ENCODE data around the gene CCDC17. TPM values are rescaled to one million over a fixed set of nuclear protein-coding genes. Genes with fewer than 3 reads are reported as not detected.

The CCDC17 gene
- total RNA-seq, 1 experiment from 2014 or later: 1.9 TPM

GRCh38 chr1:45570631-45571030 is 53.2 kb downstream of the CCDC17 start:
- CTCF ChIA-PET: interaction anchor here (1.5 to 2.4 kb wide), 2 partner anchors 58 to 63 kb away, joined by 3 to 14 read pairs; no protein-coding TSS in a partner anchor
- POLR2A ChIA-PET: no interaction called here

More at GRCh38 chr1:45570631-45571030, 53.2 kb downstream of the CCDC17 start:
- no peaks in the 10 kb centered on the region for H3K9me3 ChIP-seq
- no peaks in the 10 kb centered on the region for H3K36me3 ChIP-seq (ENCODE audit: control insufficient read depth, insufficient read depth, low read length)
- DNase-seq: no peak
- H3K36me3 Mint-ChIP-seq (ENCODE audit: insufficient read depth, unreplicated experiment): peaks cover 49% of the 10 kb centered on the region
- H3K4me1 ChIP-seq: no peaks in the 10 kb centered on the region
- H3K27me3 Mint-ChIP-seq (ENCODE audit: insufficient read depth, unreplicated experiment): no peaks in the 10 kb centered on the region
- no peak overlapping the region for H3K4me3 Mint-ChIP-seq (ENCODE audit: unreplicated experiment)
- intact Hi-C loops (cut with micrococcal nuclease; ENCODE audit: unreplicated experiment): loop anchor here (1.0 to 10.0 kb wide), 4 partner anchors 19 to 556 kb away; partner anchors contain the start of genes HECTD3, PRDX1 and UROD
- no peaks in the 10 kb centered on the region for H3K4me1 Mint-ChIP-seq (ENCODE audit: low read depth, unreplicated experiment)
- BruUV-seq (replicated peaks): no TSS peak
- no peaks in the 10 kb centered on the region for H3K9me3 Mint-ChIP-seq (ENCODE audit: unreplicated experiment)
- no peak overlapping the region for H3K4me3 ChIP-seq (ENCODE audit: low read depth, low read length)
- no peak for TF ChIP-seq CTCF (IDR thresholded peaks at IDR 0.05; ENCODE audit: insufficient read depth in 1 of 2, low read depth in 1 of 2, low read length in 1 of 2, severe bottlenecking in 1 of 2, unreplicated experiment in 1 of 2)
- no peaks in the 10 kb centered on the region for H3K27me3 ChIP-seq (replicated peaks; ENCODE audit: control insufficient read depth, insufficient read depth, low read length)
- H3K27ac Mint-ChIP-seq (ENCODE audit: unreplicated experiment): no peak overlapping the region

Other genes starting within 250 kb of the CCDC17 start
- 11.9 and 14.7 TPM in 2 replicates for gene TESK2, start 132.9 kb downstream of the CCDC17 start, total RNA-seq (2022)
- gene CCDC163, start 124.0 kb downstream of the CCDC17 start, total RNA-seq (2022): 2.8 and 3.0 TPM in 2 replicates
- 5.0 and 6.7 TPM in 2 replicates for gene MMACHC, start 123.8 kb downstream of the CCDC17 start, total RNA-seq (2022)
- gene PRDX1, start 102.2 kb downstream of the CCDC17 start, total RNA-seq (2022): 637 and 684 TPM in 2 replicates
- 119 and 129 TPM in 2 replicates for gene AKR1A1, start 73.2 kb downstream of the CCDC17 start, total RNA-seq (2022)
- 174 and 183 TPM in 2 replicates for gene NASP, start 40.0 kb downstream of the CCDC17 start, total RNA-seq (2022)
- gene GPBP1L1, start 62.5 kb upstream of the CCDC17 start, total RNA-seq (2022): 57.3 and 61.8 TPM in 2 replicates
- 21.5 and 29.3 TPM in 2 replicates for gene TMEM69, start 64.1 kb upstream of the CCDC17 start, total RNA-seq (2022)
- 7.6 and 7.9 TPM in 2 replicates for gene IPP, start 126.6 kb upstream of the CCDC17 start, total RNA-seq (2022)
- 43.3 and 49.6 TPM in 2 replicates for gene MAST2, start 179.6 kb upstream of the CCDC17 start, total RNA-seq (2022)